Tibial nerve (tissue), 3 donors: Measurements from ENCODE around the gene MPRIP.

Experiments used
- POLR2A ChIP-seq, 2 donors: fragments of 450-650 bp; IDR thresholded peaks; one replicate each; pipeline ENCODE4 v1.6.1; 2017; ENCODE audit warnings: antibody characterized with exemption in 2 of 2, mild to moderate bottlenecking in 2 of 2, moderate library complexity in 2 of 2
- TF ChIP-seq, protein P1 (sequence below), 5 experiments: fragments of 200-600 bp in 3 of 5; fragments of 450-650 bp in 2 of 5; sonication (generic) in 3 of 5; IDR thresholded peaks; one replicate each; pipeline ENCODE4 v1.5.1; 2016 to 2019; ENCODE audit warnings: antibody characterized with exemption in 5 of 5, mild to moderate bottlenecking in 3 of 5, moderate library complexity in 2 of 5

- TF ChIP-seq, protein P1, sequence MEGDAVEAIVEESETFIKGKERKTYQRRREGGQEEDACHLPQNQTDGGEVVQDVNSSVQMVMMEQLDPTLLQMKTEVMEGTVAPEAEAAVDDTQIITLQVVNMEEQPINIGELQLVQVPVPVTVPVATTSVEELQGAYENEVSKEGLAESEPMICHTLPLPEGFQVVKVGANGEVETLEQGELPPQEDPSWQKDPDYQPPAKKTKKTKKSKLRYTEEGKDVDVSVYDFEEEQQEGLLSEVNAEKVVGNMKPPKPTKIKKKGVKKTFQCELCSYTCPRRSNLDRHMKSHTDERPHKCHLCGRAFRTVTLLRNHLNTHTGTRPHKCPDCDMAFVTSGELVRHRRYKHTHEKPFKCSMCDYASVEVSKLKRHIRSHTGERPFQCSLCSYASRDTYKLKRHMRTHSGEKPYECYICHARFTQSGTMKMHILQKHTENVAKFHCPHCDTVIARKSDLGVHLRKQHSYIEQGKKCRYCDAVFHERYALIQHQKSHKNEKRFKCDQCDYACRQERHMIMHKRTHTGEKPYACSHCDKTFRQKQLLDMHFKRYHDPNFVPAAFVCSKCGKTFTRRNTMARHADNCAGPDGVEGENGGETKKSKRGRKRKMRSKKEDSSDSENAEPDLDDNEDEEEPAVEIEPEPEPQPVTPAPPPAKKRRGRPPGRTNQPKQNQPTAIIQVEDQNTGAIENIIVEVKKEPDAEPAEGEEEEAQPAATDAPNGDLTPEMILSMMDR (IDR thresholded peaks at IDR 0.05), result no peak
- TF ChIP-seq POLR2A (IDR thresholded peaks at IDR 0.05), result no peak
Measured at GRCh38 chr17:17057057-17057551, 14.8 kb downstream of the MPRIP start.
